Heart left ventricle (tissue), 16 donors: ENCODE measurements around the gene MSRB3. TPM values are rescaled to one million over a fixed set of nuclear protein-coding genes. Genes with fewer than 3 reads are reported as not detected.

Experiments
- ATAC-seq, 4 donors: fragments of 200-7000 bp; cut with Tn5 transposase; one replicate each; pipeline ENCODE4 v1.9.1; 2020 to 2022; ENCODE audit warnings: moderate library complexity in 4 of 4, mild to moderate bottlenecking in 3 of 4, moderate number of reproducible peaks in 1 of 4
- DNase-seq, 5 donors: peaks; one replicate each; pipeline ENCODE4 v3.0.0-alpha.2; 2020
- H3K27ac ChIP-seq, 12 donors: fragments of 200-600 bp; sonication (generic) in 4 of 12; one replicate each; pipeline versions ENCODE4 v1.5.0 to v1.8.0; 2016 to 2022; ENCODE audit warnings: mild to moderate bottlenecking in 2 of 12
- H3K27me3 ChIP-seq, 9 donors: fragments of 200-600 bp; sonication (generic) in 2 of 9; one replicate each; pipeline versions ENCODE4 v1.5.1 to v1.8.0; 2016 to 2022; ENCODE audit warnings: mild to moderate bottlenecking in 3 of 9
- H3K36me3 ChIP-seq, 9 donors: fragments of 200-600 bp; sonication (generic) in 2 of 9; one replicate each; pipeline versions ENCODE4 v1.5.0 to v1.8.0; 2018 to 2022; ENCODE audit warnings: mild to moderate bottlenecking in 2 of 9
- H3K4me1 ChIP-seq, 12 donors: fragments of 200-600 bp; sonication (generic) in 4 of 12; one replicate each; pipeline versions ENCODE4 v1.5.0 to v1.8.0; 2016 to 2022; ENCODE audit warnings: mild to moderate bottlenecking in 3 of 12
- H3K4me3 ChIP-seq, 12 donors: fragments of 200-600 bp; sonication (generic) in 4 of 12; one replicate each; pipeline versions ENCODE4 v1.5.0 to v1.8.0; 2017 to 2022; ENCODE audit warnings: mild to moderate bottlenecking in 9 of 12, moderate library complexity in 4 of 12
- H3K9me3 ChIP-seq, 12 donors: fragments of 200-600 bp; sonication (generic) in 4 of 12; one replicate each; pipeline versions ENCODE4 v1.5.0 to v1.8.0; 2016 to 2022; ENCODE audit warnings: mild to moderate bottlenecking in 1 of 12
- POLR2A ChIP-seq, 2 donors: fragments of 450-650 bp; IDR thresholded peaks; one replicate each; pipeline ENCODE4 v1.6.1; 2017; ENCODE audit warnings: antibody characterized with exemption in 2 of 2, mild to moderate bottlenecking in 2 of 2, moderate library complexity in 2 of 2
- WGBS, 4 donors: extraction: QIAGEN DNeasy Blood & Tissue Kit in 2 of 4; methylation state at CpG; one replicate each; pipeline versions ENCODE4 v1.1.5 to v1.1.7; 2013 to 2018; 5-methylcytosine and 5-hydroxymethylcytosine counted together
- intact Hi-C, 10 donors: fragments of 100-400 bp; cut with DNase I; formaldehyde crosslinking; loops; one replicate each; pipeline versions ENCODE4 v1.11.1 to v1.14.2; 2022
- polyA plus RNA-seq, 2 donors: library from polyadenylated mRNA; stranded (reverse); fragments of 200-250 nt; gene quantifications; one replicate each; pipeline ENCODE4 v1.2.3, GENCODE V29; 2013
- total RNA-seq, 9 donors: library from RNA; depleted of rRNA in 2 of 9; stranded (reverse); fragments of >200 nt in 2 of 9; fragmentation: NEBNext Ultra II Directional in 3 of 9; extraction: Animal tissue kit (Norgen Biotek cat#: 25700) in 3 of 9; gene quantifications; one replicate each; pipeline versions ENCODE4 v1.1.0 to v1.2.4, GENCODE V29; 2016 to 2023
- TF ChIP-seq, protein P1 (sequence below), 12 donors: fragments of 200-600 bp; sonication (generic) in 4 of 12; IDR thresholded peaks; one replicate each; pipeline versions ENCODE4 v1.5.0 to v1.8.0; 2018 to 2022; ENCODE audit warnings: antibody characterized with exemption in 12 of 12, mild to moderate bottlenecking in 5 of 12
- donor health status: ischemic (EF 13 %, LVEDD 7.1; RV severe dilation, severe dysfunction).
- donor health status: healthy with polysubstance abuse.
- donor health status: DM: no; HTN: yes; CAD: no.
- donor health status: DM: no; HTN: no; CAD: no.
- donor health status: ischemic (EF 25% LVEDD 6.9; RV normal size, moderate dysfunction).
- donor health status: ischemic (EF 25% LVEDD 5.7; RV mildly dilated, moderate dysfunction).
- donor health status: healthy.
- donor health status: DM: yes; HTN: yes; CAD: no.
- donor health status: ischemic (EF 35%, LVEDD 5.7; RV mildly dilated, moderate dysfunction).
- donor health status: nonischemic (EF 11% LVEDD 7.7; RV severe dilation, severe dysfunction).
- donor health status: DM: yes; HTN: yes; CAD: no.
- donor health status: PGD.
- donor health status: ischemic (EF 29% LVEDD 5.4; RV normal size, mild dysfunction).
- donor health status: nonischemic (EF 23%, LVEDD 6.1; RV moderate dilation, normal function).

The MSRB3 gene
- total and polyA plus RNA-seq, 11 donors = 54.1 to 165 (median 117) TPM

DNA sequence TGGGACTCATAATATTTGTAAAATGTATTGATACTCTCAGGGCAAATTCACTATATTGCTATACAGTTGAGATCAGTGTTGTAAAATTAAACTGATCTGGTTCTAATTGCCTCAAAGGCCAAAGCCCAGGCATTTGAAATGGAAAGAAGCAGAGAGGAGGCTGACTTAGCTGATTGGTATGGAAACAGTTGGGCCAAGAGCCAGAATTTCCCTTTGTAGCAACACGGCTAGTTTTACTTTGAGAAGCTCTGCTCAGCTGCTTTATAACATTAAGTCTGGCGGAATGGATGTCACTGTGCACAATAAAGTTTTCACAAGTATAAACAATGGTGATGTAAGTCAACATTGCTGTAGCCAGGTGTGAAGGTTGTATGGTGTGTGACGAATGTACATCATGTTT, 186.4 kb downstream of the MSRB3 start:
- TF ChIP-seq, protein P1, sequence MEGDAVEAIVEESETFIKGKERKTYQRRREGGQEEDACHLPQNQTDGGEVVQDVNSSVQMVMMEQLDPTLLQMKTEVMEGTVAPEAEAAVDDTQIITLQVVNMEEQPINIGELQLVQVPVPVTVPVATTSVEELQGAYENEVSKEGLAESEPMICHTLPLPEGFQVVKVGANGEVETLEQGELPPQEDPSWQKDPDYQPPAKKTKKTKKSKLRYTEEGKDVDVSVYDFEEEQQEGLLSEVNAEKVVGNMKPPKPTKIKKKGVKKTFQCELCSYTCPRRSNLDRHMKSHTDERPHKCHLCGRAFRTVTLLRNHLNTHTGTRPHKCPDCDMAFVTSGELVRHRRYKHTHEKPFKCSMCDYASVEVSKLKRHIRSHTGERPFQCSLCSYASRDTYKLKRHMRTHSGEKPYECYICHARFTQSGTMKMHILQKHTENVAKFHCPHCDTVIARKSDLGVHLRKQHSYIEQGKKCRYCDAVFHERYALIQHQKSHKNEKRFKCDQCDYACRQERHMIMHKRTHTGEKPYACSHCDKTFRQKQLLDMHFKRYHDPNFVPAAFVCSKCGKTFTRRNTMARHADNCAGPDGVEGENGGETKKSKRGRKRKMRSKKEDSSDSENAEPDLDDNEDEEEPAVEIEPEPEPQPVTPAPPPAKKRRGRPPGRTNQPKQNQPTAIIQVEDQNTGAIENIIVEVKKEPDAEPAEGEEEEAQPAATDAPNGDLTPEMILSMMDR (IDR thresholded peaks at IDR 0.05) = no peak
- TF ChIP-seq POLR2A (IDR thresholded peaks at IDR 0.05) = no peak
- DNase-seq (no peak), ATAC-seq (no peak)
- peaks cover 0 to 63% (median 27%) of the 10 kb centered on the region in 9 donors for H3K36me3 ChIP-seq
- 74 to 77% (median 76%) methylated on average over 3 of the region's 3 CpGs for WGBS, 4 donors
- no peaks in the 10 kb centered on the region for H3K27me3 ChIP-seq
- H3K4me3 ChIP-seq = no peak overlapping the region
- no peak overlapping the region for H3K27ac ChIP-seq
- no peaks in the 10 kb centered on the region for H3K9me3 ChIP-seq
- H3K4me1 ChIP-seq = no peaks in the 10 kb centered on the region
- intact Hi-C loops = no loop called here

DNA sequence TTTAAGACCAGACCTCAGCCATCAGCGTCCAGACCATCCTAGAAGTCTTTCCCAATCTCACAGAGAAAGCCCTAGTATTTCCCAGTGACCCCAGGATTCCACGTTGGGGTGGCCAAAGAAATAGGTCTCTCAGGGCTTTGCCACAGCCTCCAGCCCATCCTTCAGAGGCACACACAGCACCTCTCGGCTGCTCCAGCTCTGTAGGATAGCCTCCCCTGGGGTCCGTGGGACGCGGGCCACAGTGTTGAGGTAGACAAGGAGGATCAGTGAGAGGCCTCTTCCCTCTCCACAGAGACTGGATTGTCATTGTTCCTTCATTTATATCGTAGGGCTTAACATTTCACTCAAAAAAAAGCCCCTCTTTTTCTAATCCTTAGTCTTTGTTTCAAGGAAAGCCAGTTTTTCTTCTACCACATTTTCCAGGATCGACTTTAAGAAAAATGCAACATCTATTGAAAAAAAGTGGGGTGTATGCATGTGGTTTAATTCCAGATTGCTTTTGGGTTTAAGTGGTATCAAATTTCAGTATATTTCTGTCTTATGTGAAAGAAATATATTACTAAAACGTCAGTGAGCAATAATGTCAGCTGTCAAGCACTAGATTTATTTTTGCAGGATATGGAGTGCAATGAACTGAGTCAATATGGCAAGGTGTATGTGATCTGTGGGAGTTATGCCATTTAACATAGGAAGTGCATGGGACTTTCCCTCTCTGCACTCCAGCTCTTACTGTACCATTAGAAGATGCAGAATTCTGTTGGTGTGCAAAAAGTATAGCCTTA, 187.5 kb downstream of the MSRB3 start:
- intact Hi-C loops = no loop called here
- DNase-seq = no peak
- H3K27ac ChIP-seq = no peak overlapping the region
- H3K4me3 ChIP-seq = no peak overlapping the region
- no peak for TF ChIP-seq POLR2A (IDR thresholded peaks at IDR 0.05)
- TF ChIP-seq, protein P1 (IDR thresholded peaks at IDR 0.05) = no peak
- no peaks in the 10 kb centered on the region for H3K9me3 ChIP-seq
- peak in 1 of 4 donors; percentile 27 for ATAC-seq
- no peaks in the 10 kb centered on the region for H3K27me3 ChIP-seq
- H3K36me3 ChIP-seq = peaks cover 0 to 55% (median 21%) of the 10 kb centered on the region in 9 donors
- no peaks in the 10 kb centered on the region for H3K4me1 ChIP-seq
- 85 to 92% (median 89%) methylated on average over 9 of the region's 9 CpGs for WGBS, 4 donors

- Histone ChIP-seq H3K4me3 (no peak overlapping the region), H3K9me3 (no peaks in the 10 kb centered on the region), H3K27me3 (no peaks in the 10 kb centered on the region), H3K36me3 (peaks cover 0 to 48% (median 20%) of the 10 kb centered on the region in 9 donors), H3K4me1 (no peaks in the 10 kb centered on the region), H3K27ac (no peak overlapping the region)
- no peak for ATAC-seq
- intact Hi-C loops = no loop called here
- DNase-seq = no peak
- 87 to 94% (median 90%) methylated on average over 1 of the region's 1 CpG for WGBS, 4 donors
- TF ChIP-seq POLR2A (IDR thresholded peaks at IDR 0.05) = no peak
Observed at GRCh38 chr12:65466911-65467310, 188.4 kb downstream of the MSRB3 start.

DNA sequence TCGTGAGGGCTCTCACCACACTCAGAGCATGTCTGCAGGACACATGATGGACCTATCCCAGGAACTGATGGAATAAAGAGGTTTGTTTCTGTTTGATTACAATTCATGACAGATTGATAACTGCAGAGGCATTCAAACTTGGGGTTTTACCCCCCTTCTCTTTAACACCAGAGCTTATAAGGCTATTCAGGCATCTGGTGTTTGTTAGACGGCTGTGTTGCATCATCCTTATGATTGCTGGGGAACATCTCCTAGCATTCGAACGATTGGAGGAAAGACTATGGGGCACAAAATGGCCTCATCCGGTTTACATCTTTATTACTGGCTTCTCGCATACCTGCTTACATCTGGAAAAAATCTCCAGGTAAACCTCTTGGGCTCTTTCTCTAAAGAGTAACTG, 191.8 kb downstream of the MSRB3 start:
- 82 to 86% (median 86%) methylated on average over 6 of the region's 6 CpGs for WGBS, 4 donors
- H3K4me1 ChIP-seq = no peaks in the 10 kb centered on the region
- H3K36me3 ChIP-seq = peaks cover 0 to 18% (median 0%) of the 10 kb centered on the region in 9 donors
- no peak overlapping the region for H3K27ac ChIP-seq
- no peak for DNase-seq
- TF ChIP-seq POLR2A (IDR thresholded peaks at IDR 0.05) = no peak
- TF ChIP-seq, protein P1 (IDR thresholded peaks at IDR 0.05) = no peak
- H3K27me3 ChIP-seq = no peaks in the 10 kb centered on the region
- H3K9me3 ChIP-seq = no peaks in the 10 kb centered on the region
- intact Hi-C loops = no loop called here
- H3K4me3 ChIP-seq = no peak overlapping the region
- no peak for ATAC-seq
